ENCODE measurements around the gene TSNAX.

GRCh38 chr1:231558708-231559185, 30.3 kb downstream of the TSNAX start:
- no peak for TF ChIP-seq CTCF (IDR thresholded peaks at IDR 0.05)
- TF ChIP-seq POLR2A (IDR thresholded peaks at IDR 0.05): no peak
